Calu3 (cell line): ENCODE measurements around the gene PLXNA4. TPM values are rescaled to one million over a fixed set of nuclear protein-coding genes. Genes with fewer than 3 reads are reported as not detected.

Experiments
- BruUV-seq: library from RNA; stranded (reverse); fragments of 400-500 nt; replicated peaks from 2 replicates; lab custom pipeline; 2021; lab: Mats Ljungman, UMichigan
- CTCF ChIA-PET: fragments of 300-600 bp; sonication (Branson Sonifier 250); formaldehyde crosslinking; loops from one replicate; lab custom pipeline; 2022; ENCODE audit warnings: antibody characterized with exemption; lab: Charles Lee
- DNase-seq: peaks from one replicate; pipeline ENCODE4 v3.0.0; 2022
- H3K27ac Mint-ChIP-seq: one replicate; pipeline ENCODE4 v1.8.0; 2022; ENCODE audit warnings: mixed read lengths; ENCODE audit not compliant: unreplicated experiment
- H3K27me3 Mint-ChIP-seq: one replicate; pipeline ENCODE4 v1.8.0; 2022; ENCODE audit warnings: mixed read lengths; ENCODE audit not compliant: unreplicated experiment
- H3K36me3 Mint-ChIP-seq: one replicate; pipeline ENCODE4 v1.8.0; 2022; ENCODE audit warnings: mild to moderate bottlenecking, moderate library complexity, mixed read lengths; ENCODE audit not compliant: insufficient read depth, unreplicated experiment
- H3K4me1 Mint-ChIP-seq: one replicate; pipeline ENCODE4 v1.8.0; 2022; ENCODE audit warnings: mild to moderate bottlenecking, low read depth, mixed read lengths; ENCODE audit not compliant: unreplicated experiment
- H3K4me3 Mint-ChIP-seq: one replicate; pipeline ENCODE4 v1.8.0; 2022; ENCODE audit warnings: mild to moderate bottlenecking, low read depth, moderate library complexity, mixed read lengths; ENCODE audit not compliant: unreplicated experiment
- H3K9me3 Mint-ChIP-seq: one replicate; pipeline ENCODE4 v1.8.0; 2022; ENCODE audit warnings: low read depth, mixed read lengths; ENCODE audit not compliant: unreplicated experiment
- intact Hi-C: fragments of 100-400 bp; cut with micrococcal nuclease; formaldehyde crosslinking; loops from one replicate; pipeline ENCODE4 v1.10.0; 2022; ENCODE audit not compliant: unreplicated experiment
- total RNA-seq: library from RNA; stranded (reverse); gene quantifications from 2 replicates; pipeline ENCODE4 v1.2.3, GENCODE V29; 2022
- TF ChIP-seq, protein P1 (sequence below): fragments of 200-600 bp; IDR thresholded peaks from one replicate; pipeline ENCODE4 v1.8.0; 2022; ENCODE audit warnings: antibody characterized with exemption; ENCODE audit not compliant: unreplicated experiment

The PLXNA4 gene
- total RNA-seq, 1 experiment from 2014 or later = not detected

DNA sequence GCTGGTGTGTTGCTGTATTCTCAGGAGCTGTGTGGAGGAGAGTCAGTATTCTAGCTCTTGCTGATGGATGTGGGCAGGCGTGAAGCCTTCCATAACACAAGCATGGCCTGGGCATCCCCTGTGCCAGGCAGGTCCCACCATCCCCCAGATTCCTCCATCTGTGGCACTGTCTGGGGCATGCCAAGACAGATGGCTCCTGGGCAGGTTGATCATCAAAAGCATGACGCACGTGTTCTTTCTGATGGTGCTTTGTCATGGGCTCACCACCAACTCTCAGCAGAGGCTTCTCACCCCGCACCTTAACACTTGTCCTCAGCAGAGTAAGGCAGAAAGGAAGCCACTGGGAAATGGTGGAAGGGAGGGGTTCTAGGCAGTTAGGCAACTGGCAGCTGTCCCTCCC is 364.3 kb downstream of the PLXNA4 start:
- Mint-ChIP-seq H3K4me3 (no peak overlapping the region), H3K36me3 (no peaks in the 10 kb centered on the region), H3K4me1 (no peaks in the 10 kb centered on the region), H3K27ac (no peak overlapping the region), H3K27me3 (peaks cover 57% of the 10 kb centered on the region), H3K9me3 (no peaks in the 10 kb centered on the region)
- CTCF ChIA-PET = no interaction called here
- intact Hi-C loops = no loop called here
- TF ChIP-seq, protein P1, sequence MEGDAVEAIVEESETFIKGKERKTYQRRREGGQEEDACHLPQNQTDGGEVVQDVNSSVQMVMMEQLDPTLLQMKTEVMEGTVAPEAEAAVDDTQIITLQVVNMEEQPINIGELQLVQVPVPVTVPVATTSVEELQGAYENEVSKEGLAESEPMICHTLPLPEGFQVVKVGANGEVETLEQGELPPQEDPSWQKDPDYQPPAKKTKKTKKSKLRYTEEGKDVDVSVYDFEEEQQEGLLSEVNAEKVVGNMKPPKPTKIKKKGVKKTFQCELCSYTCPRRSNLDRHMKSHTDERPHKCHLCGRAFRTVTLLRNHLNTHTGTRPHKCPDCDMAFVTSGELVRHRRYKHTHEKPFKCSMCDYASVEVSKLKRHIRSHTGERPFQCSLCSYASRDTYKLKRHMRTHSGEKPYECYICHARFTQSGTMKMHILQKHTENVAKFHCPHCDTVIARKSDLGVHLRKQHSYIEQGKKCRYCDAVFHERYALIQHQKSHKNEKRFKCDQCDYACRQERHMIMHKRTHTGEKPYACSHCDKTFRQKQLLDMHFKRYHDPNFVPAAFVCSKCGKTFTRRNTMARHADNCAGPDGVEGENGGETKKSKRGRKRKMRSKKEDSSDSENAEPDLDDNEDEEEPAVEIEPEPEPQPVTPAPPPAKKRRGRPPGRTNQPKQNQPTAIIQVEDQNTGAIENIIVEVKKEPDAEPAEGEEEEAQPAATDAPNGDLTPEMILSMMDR = no peak
- no TSS peak for BruUV-seq
- no peak for DNase-seq

DNA sequence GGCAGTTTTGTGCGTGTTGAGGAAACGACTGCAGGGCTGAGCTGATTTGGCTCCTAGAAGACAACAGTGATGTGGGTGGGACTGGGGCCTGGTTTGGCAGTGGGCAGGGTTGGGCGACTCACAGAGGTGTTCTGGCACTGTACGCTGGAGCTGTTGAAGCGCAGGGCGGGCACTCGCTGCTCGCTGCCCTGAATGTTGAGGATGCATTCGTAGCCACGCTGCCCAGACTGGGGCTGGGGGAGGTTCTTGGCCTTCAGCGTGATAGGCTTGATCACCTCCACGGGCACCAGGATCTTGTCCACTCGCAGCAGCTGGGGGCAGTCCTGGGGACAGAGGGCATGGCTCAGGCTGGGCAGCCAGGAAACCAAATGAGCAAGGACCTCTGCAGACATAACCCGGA is 365.4 kb downstream of the PLXNA4 start:
- intact Hi-C loops = no loop called here
- no peak overlapping the region for H3K4me3 Mint-ChIP-seq
- no peak overlapping the region for H3K27ac Mint-ChIP-seq
- peaks cover 54% of the 10 kb centered on the region for H3K27me3 Mint-ChIP-seq
- TF ChIP-seq, protein P1 = no peak
- no peaks in the 10 kb centered on the region for H3K4me1 Mint-ChIP-seq
- DNase-seq = no peak
- H3K36me3 Mint-ChIP-seq = no peaks in the 10 kb centered on the region
- CTCF ChIA-PET = no interaction called here
- no peaks in the 10 kb centered on the region for H3K9me3 Mint-ChIP-seq
- no TSS peak for BruUV-seq

DNA sequence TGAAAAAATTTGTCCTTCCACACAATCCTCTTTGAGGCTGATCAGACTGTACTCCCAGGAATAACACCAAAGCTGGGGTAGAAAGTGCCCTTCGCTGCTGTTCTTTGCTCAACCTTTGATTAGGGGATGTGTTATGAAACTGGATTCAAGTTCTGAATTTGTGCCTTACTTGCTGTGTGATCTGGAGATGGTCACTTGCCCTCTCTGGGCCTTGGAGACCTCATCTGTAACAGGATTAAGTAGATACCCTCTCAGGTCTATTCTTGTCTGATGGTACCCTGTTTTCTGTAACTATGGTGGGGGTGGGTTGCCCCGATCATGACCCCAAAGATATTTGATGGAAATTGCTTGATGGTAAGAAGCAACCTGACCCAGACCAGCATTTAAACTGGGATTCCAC is 368.5 kb downstream of the PLXNA4 start:
- intact Hi-C loops = no loop called here
- H3K4me3 Mint-ChIP-seq = no peak overlapping the region
- no peaks in the 10 kb centered on the region for H3K36me3 Mint-ChIP-seq
- H3K27ac Mint-ChIP-seq = no peak overlapping the region
- no peaks in the 10 kb centered on the region for H3K4me1 Mint-ChIP-seq
- TF ChIP-seq, protein P1 = no peak
- H3K9me3 Mint-ChIP-seq = no peaks in the 10 kb centered on the region
- no peak for DNase-seq
- no TSS peak for BruUV-seq
- CTCF ChIA-PET = interaction anchor here (0.6 kb wide), 1 partner anchor 11 kb away, joined by 3 read pairs; no protein-coding TSS in a partner anchor
- peaks cover 45% of the 10 kb centered on the region for H3K27me3 Mint-ChIP-seq

DNA sequence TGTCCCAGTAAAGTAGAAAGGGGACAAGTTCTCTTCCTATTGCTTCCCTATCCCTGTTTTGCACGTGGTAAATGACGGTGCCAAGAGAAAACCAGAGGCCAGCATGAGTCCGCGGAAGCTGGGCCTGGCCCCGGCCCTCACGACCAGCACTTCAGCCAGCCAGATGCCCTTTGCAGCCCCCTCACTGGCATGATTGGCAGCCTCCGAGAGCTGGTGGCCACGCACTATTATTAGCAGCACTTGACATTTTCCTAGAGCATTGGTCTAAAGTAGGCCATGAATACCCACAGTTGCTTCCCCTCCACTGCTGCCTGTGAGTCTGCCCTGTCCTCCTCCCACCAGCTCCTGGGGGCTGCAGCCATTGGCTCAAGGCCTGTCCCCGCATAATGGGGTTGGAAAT is 369.1 kb downstream of the PLXNA4 start:
- no peak overlapping the region for H3K4me3 Mint-ChIP-seq
- TF ChIP-seq, protein P1 = no peak
- H3K9me3 Mint-ChIP-seq = no peaks in the 10 kb centered on the region
- BruUV-seq = no TSS peak
- DNase-seq = no peak
- H3K4me1 Mint-ChIP-seq = no peaks in the 10 kb centered on the region
- CTCF ChIA-PET = no interaction called here
- H3K27ac Mint-ChIP-seq = no peak overlapping the region
- intact Hi-C loops = no loop called here
- H3K27me3 Mint-ChIP-seq = peaks cover 45% of the 10 kb centered on the region
- H3K36me3 Mint-ChIP-seq = no peaks in the 10 kb centered on the region
